ELF-1 (cell line): Measurements from ENCODE around the gene OR51E2.

ENCODE experiments used
- DNase-seq: peaks from one replicate; pipeline ENCODE4 v3.0.0-alpha.2; 2016; ENCODE audit warnings: low read depth, low spot score

Gene OR51E2

GRCh38 chr11:4697585-4697984 lies at the start of gene OR51E2:
OR51E2 (minus strand) TSS chr11:4697853; CDS start chr11:4682711, 15,142 bp downstream.
- DNase-seq = peak; percentile 11

GRCh38 chr11:4740735-4741134 lies 43.1 kb upstream of the OR51E2 start:
- no peak for DNase-seq

GRCh38 chr11:4727171-4727570 lies 29.5 kb upstream of the OR51E2 start:
- DNase-seq = no peak

- peak; percentile 33 for DNase-seq
Observed at GRCh38 chr11:4722616-4723534, 25.2 kb upstream of the OR51E2 start.

- no peak for DNase-seq
Observed at GRCh38 chr11:4714300-4714699, 16.6 kb upstream of the OR51E2 start.

- no peak for DNase-seq
Observed at GRCh38 chr11:4713241-4713640, 15.6 kb upstream of the OR51E2 start.

- DNase-seq = no peak
Observed at GRCh38 chr11:4704790-4705334, 7.2 kb upstream of the OR51E2 start.

- DNase-seq = peak; percentile 18
Observed at GRCh38 chr11:4704054-4704789, 6.6 kb upstream of the OR51E2 start, which contains the start of gene MMP26. MMP26 (plus strand) TSS chr11:4704784.

GRCh38 chr11:4700436-4700820 lies 2.8 kb upstream of the OR51E2 start:
- no peak for DNase-seq

GRCh38 chr11:4699697-4700435 lies 2.2 kb upstream of the OR51E2 start:
- DNase-seq = no peak

GRCh38 chr11:4695442-4695841 lies 2.2 kb downstream of the OR51E2 start:
- no peak for DNase-seq

GRCh38 chr11:4684631-4685285 lies 12.9 kb downstream of the OR51E2 start:
- no peak for DNase-seq

GRCh38 chr11:4682623-4683419 lies 14.8 kb downstream of the OR51E2 start:
- no peak for DNase-seq

GRCh38 chr11:4680341-4680740 lies 17.3 kb downstream of the OR51E2 start:
- DNase-seq = no peak

GRCh38 chr11:4677948-4678347 lies 19.7 kb downstream of the OR51E2 start:
- DNase-seq = no peak

GRCh38 chr11:4673781-4674180 lies 23.9 kb downstream of the OR51E2 start:
- DNase-seq = no peak

GRCh38 chr11:4672470-4672869 lies 25.2 kb downstream of the OR51E2 start:
- DNase-seq = no peak

- DNase-seq = no peak
Observed at GRCh38 chr11:4671741-4672140, 25.9 kb downstream of the OR51E2 start.

GRCh38 chr11:4665424-4665823 lies 32.2 kb downstream of the OR51E2 start:
- DNase-seq = no peak

GRCh38 chr11:4664786-4665185 lies 32.9 kb downstream of the OR51E2 start:
- no peak for DNase-seq
